Pancreas (tissue), 10 donors: ENCODE results near the gene ZBTB7B. TPM values are rescaled to one million over a fixed set of nuclear protein-coding genes. Genes with fewer than 3 reads are reported as not detected.

ENCODE experiments used
- ATAC-seq, 4 donors: fragments of 200-7000 bp; cut with Tn5 transposase; one replicate each; pipeline versions ENCODE4 v1.8.0 to v1.9.1; 2020; ENCODE audit warnings: mild to moderate bottlenecking in 4 of 4, moderate library complexity in 4 of 4
- DNase-seq, 6 donors: peaks; one replicate each; pipeline ENCODE4 v3.0.0-alpha.2; 2020
- FAIRE-seq: peaks from 2 replicates; lab custom pipeline; 2012; peaks lifted over from hg19 to GRCh38; lab: Jason Lieb, UNC
- H3K27ac ChIP-seq, 4 donors: fragments of 200-600 bp; sonication (generic); 1 replicate in 3 of 4; 2 replicates in 1 of 4; pipeline versions ENCODE4 v1.5.0 to v1.8.0; 2020
- H3K27me3 ChIP-seq, 4 donors: fragments of 200-600 bp; one replicate each; pipeline ENCODE4 v1.8.0; 2021
- H3K36me3 ChIP-seq, 3 donors: fragments of 200-600 bp; sonication (generic) in 1 of 3; one replicate each; pipeline versions ENCODE4 v1.5.0 to v1.8.0; 2020 to 2021
- H3K4me1 ChIP-seq, 3 donors: fragments of 200-600 bp; one replicate each; pipeline ENCODE4 v1.8.0; 2021
- H3K4me3 ChIP-seq, 4 donors: fragments of 200-600 bp; sonication (generic) in 2 of 4; one replicate each; pipeline versions ENCODE4 v1.5.0 to v1.8.0; 2020 to 2021
- H3K9me3 ChIP-seq, 4 donors: fragments of 200-600 bp; one replicate each; pipeline ENCODE4 v1.8.0; 2021
- WGBS, 2 donors: extraction: QIAGEN DNeasy Blood & Tissue Kit; methylation state at CpG; one replicate each; pipeline ENCODE4 v1.1.7; 2013; 5-methylcytosine and 5-hydroxymethylcytosine counted together
- intact Hi-C, 3 donors: fragments of 100-400 bp; cut with DNase I; formaldehyde crosslinking; loops; one replicate each; pipeline versions ENCODE4 v1.11.1 to v1.14.2; 2022
- polyA plus RNA-seq, 2 donors: library from polyadenylated mRNA; stranded (reverse); fragments of 200-250 nt; gene quantifications; one replicate each; pipeline ENCODE4 v1.2.3, GENCODE V29; 2013
- total RNA-seq, 6 donors: library from RNA; stranded (reverse); fragmentation: NEBNext Ultra II Directional in 4 of 6; extraction: Animal tissue kit (Norgen Biotek cat#: 25700) in 4 of 6; gene quantifications; one replicate each; pipeline versions ENCODE4 v1.2.1 to v1.2.4, GENCODE V29; 2021 to 2023
- TF ChIP-seq, protein P1 (sequence below), 4 donors: fragments of 200-600 bp; sonication (generic) in 3 of 4; IDR thresholded peaks; one replicate each; pipeline versions ENCODE4 v1.5.0 to v1.8.0; 2021; ENCODE audit warnings: antibody characterized with exemption in 4 of 4
- donor health status: healthy with polysubstance abuse.
- donor health status: DM: no; HTN: no; CAD: no; lungs with moderate emphysema.
- donor health status: DM: no; HTN: no; CAD: no.
- donor health status: control.
- donor health status: control.
- donor health status: Bipolar disorder and iron deficiency.
- donor health status: DM: yes; HTN: yes; CAD: no.
- donor health status: DM: no; HTN: no; CAD: no.
- donor health status: DM: no; HTN: no; CAD: no.
- donor health status: DM: yes; HTN: yes; CAD: no.

ZBTB7B gene
- total and polyA plus RNA-seq, 8 donors = 19.8 to 38.4 (median 34.4) TPM

DNA sequence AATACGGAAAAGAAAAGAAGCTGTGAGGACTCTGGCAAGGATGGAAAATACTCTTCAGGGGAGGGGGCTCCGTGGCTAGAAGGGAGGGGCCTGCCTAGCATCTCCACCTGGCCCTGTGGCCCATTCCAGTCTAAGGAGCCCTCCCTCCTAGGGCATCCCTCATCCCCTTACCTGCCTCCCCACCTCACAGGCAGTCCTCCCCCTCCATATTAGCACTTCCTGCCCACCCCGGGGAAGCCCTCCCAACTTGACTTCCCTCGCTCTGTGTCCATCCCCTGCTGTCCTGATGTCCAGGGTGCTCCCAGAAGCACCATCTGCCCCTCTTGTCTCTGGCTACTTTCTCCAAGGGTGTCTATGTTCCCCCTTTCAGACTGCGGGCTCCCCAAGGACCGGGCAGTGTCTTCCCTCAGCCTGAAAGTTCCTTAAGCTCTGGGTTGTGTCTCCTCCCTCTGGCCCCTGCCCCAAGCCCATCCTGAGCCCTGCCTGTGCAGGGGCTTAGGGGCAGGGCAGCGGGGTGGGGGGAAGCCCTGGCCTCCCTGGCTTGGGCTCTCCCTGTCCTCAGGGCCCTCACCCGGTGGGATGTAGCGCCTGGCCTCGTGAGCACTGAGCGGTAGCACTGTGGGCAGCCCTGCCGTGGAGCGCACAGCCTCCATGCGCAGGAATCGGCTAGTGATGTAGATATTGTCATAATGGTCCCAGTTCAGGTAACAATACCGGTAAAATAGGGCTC, 27.1 kb downstream of the ZBTB7B start:
- no peaks in the 10 kb centered on the region for H3K4me1 ChIP-seq
- DNase-seq (peak in 1 of 6 donors; percentile 41), FAIRE-seq (no peak), ATAC-seq (no peak)
- H3K27me3 ChIP-seq = no peaks in the 10 kb centered on the region
- intact Hi-C loops = no loop called here
- H3K27ac ChIP-seq = no peak overlapping the region
- no peaks in the 10 kb centered on the region for H3K9me3 ChIP-seq
- H3K36me3 ChIP-seq = no peaks in the 10 kb centered on the region
- no peak overlapping the region for H3K4me3 ChIP-seq
- 82 to 84% methylated on average over 15 to 16 of the region's 16 CpGs for WGBS, 2 donors
- TF ChIP-seq, protein P1, sequence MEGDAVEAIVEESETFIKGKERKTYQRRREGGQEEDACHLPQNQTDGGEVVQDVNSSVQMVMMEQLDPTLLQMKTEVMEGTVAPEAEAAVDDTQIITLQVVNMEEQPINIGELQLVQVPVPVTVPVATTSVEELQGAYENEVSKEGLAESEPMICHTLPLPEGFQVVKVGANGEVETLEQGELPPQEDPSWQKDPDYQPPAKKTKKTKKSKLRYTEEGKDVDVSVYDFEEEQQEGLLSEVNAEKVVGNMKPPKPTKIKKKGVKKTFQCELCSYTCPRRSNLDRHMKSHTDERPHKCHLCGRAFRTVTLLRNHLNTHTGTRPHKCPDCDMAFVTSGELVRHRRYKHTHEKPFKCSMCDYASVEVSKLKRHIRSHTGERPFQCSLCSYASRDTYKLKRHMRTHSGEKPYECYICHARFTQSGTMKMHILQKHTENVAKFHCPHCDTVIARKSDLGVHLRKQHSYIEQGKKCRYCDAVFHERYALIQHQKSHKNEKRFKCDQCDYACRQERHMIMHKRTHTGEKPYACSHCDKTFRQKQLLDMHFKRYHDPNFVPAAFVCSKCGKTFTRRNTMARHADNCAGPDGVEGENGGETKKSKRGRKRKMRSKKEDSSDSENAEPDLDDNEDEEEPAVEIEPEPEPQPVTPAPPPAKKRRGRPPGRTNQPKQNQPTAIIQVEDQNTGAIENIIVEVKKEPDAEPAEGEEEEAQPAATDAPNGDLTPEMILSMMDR (IDR thresholded peaks at IDR 0.05) = no peak

DNA sequence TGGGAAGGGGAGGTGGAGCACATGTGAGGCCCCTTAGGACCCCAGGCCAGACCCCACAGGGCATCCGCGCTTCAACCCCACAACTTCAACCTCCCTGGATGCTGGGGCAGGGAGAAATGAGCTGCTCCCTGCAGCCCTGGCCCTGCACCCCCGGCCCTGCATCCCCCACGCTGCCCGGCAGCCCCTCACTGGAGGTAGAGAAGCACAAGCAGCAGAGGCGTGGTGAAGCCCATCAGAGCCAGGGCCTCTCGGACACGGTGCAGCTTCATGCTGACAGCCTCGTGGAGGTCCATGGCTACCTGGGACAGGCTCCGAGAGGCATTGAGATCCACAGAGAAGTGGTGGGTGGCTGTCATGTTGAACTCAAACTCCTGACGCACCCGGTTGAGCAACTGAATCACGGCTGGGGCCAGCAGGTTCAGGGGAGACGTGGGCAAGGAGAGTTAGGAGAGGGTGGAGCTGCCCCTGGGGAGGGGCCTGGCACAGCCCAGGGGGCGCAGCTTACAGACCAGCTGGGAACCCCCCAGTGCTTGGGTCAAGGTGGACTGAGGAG, 27.7 kb downstream of the ZBTB7B start:
- TF ChIP-seq, protein P1 (IDR thresholded peaks at IDR 0.05) = no peak
- H3K9me3 ChIP-seq = no peaks in the 10 kb centered on the region
- FAIRE-seq (no peak), ATAC-seq (no peak), DNase-seq (peak in 1 of 6 donors; percentile 54)
- H3K36me3 ChIP-seq = no peaks in the 10 kb centered on the region
- H3K27ac ChIP-seq = no peak overlapping the region
- H3K27me3 ChIP-seq = no peaks in the 10 kb centered on the region
- no peak overlapping the region for H3K4me3 ChIP-seq
- WGBS, 2 donors = 80 to 84% methylated on average over 15 of the region's 15 CpGs
- H3K4me1 ChIP-seq = no peaks in the 10 kb centered on the region
- intact Hi-C loops = no loop called here

DNA sequence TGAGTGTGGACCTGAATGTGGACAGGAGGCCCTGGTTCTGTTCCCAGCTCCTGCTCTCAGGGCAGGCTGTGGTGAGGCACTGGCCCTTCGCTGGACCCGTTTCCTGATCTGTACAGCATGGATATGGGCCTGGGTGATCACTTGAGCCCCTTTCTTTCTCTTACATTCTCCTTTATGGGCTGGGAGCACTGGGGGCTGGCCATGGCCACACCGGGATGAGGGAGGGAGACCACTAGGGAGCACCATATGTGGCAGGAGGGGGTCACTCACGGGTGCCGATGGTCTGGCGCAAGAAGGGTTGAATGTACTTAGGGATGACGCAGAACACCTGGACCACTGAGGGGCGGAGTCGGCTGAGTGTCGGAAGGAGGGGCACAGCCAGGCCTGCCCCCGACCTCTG, 28.3 kb downstream of the ZBTB7B start:
- Histone ChIP-seq H3K9me3 (no peaks in the 10 kb centered on the region), H3K27me3 (no peaks in the 10 kb centered on the region), H3K4me3 (no peak overlapping the region), H3K4me1 (no peaks in the 10 kb centered on the region), H3K36me3 (no peaks in the 10 kb centered on the region), H3K27ac (no peak overlapping the region)
- no peak for FAIRE-seq
- no peak for ATAC-seq
- TF ChIP-seq, protein P1 (IDR thresholded peaks at IDR 0.05) = no peak
- intact Hi-C loops = no loop called here
- no peak for DNase-seq
- 81% methylated on average over 11 of the region's 11 CpGs for WGBS, 2 donors

DNA sequence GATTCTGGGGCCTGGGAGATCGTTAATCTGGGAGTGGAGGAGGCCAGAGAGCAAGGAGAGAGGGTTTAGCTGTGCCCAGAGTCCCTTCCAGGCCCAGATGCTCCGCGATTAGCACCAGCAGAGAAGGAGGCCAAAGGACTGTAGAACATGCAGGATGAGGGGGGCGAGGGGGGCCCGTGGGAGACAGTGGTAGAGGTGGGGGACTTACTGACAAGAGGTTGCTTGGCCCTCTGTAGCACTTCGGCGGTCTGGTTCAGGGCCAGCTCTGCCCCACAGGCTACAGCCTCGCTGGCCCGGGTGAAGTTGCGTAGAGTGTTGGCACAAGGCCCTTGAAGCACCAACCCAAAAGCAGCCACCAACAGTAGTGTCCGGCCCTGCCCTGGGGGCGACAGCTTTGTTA, 30.3 kb downstream of the ZBTB7B start:
- TF ChIP-seq, protein P1 (IDR thresholded peaks at IDR 0.05) = no peak
- ATAC-seq = no peak
- 81 to 90% methylated on average over 10 to 12 of the region's 12 CpGs for WGBS, 2 donors

DNA sequence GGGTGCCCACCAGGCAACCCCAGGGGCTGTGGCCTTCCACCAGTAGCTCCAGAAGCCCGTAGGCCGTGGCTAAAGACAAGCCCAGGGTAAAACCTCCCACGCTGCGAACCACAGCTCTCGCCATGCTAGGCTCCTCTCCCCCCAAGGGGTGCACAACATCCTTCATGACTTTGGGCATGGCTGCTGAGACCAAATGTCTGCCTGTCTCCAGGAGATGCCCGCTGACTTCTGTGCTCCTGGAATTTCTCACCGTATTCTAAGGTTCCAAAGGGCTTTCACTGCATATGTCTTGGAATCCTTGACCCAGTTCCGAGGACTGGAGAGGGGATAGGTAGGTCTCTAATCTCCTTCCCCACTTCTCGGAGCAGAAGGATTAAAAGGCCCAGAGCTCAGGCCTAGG, 30.9 kb downstream of the ZBTB7B start, which contains the start of the genes DCST1 and DCST2:
DCST1 (plus strand) TSS at position 301 of the 400 bp plus-strand sequence. CDS start 213 bp downstream, outside the sequence.
DCST2 (minus strand) TSS at position 258 of the 400 bp plus-strand sequence; CDS start at position 178, 80 bp downstream.
- no peaks in the 10 kb centered on the region for H3K9me3 ChIP-seq
- no peaks in the 10 kb centered on the region for H3K4me1 ChIP-seq
- no peak within 1 kb of the TSS for H3K27ac ChIP-seq
- ATAC-seq (no peak), DNase-seq (no peak), FAIRE-seq (no peak)
- no peak within 1 kb of the TSS for H3K4me3 ChIP-seq
- intact Hi-C loops = no loop called here
- no peaks in the 10 kb centered on the region for H3K27me3 ChIP-seq
- H3K36me3 ChIP-seq = no peaks in the 10 kb centered on the region
- TF ChIP-seq, protein P1 (IDR thresholded peaks at IDR 0.05) = no peak
- 86 to 94% methylated on average over 9 of the region's 9 CpGs for WGBS, 2 donors

More for the DNA sequence above, 30.3 kb downstream of the ZBTB7B start:
- FAIRE-seq = no peak
- Histone ChIP-seq H3K27ac (no peak overlapping the region), H3K9me3 (no peaks in the 10 kb centered on the region), H3K4me1 (no peaks in the 10 kb centered on the region), H3K36me3 (no peaks in the 10 kb centered on the region), H3K27me3 (no peaks in the 10 kb centered on the region), H3K4me3 (no peak overlapping the region)
- DNase-seq = no peak
- intact Hi-C loops = no loop called here
